Measurements from ENCODE around the gene EPM2AIP1. TPM values are rescaled to one million over a fixed set of nuclear protein-coding genes. Genes with fewer than 3 reads are reported as not detected.
"Not testable (repeated sequence)": the region's sequence is repeated elsewhere in the genome, so short reads cannot be mapped to it uniquely, and the experiment has no call there.

The EPM2AIP1 gene
- total RNA-seq (10 to 100 TPM; 14.6 to 31.3 (median 25.4) TPM), polyA plus RNA-seq (1 to 10 TPM; 4.9 to 5.4 (median 5.0) TPM)
- long read RNA-seq, donor 1, full-length matches to known transcripts, result 93 of 120 reads
- long read RNA-seq, donor 1, partial matches to known transcripts, result 22 of 120 reads
- long read RNA-seq, donor 1, other reads (novel, unspliced or antisense), result 5 of 120 reads
- long read RNA-seq, donor 2, full-length matches to known transcripts, result 60 of 60 reads
- long read RNA-seq, donor 2, partial matches to known transcripts, result 0 of 60 reads
- long read RNA-seq, donor 2, other reads (novel, unspliced or antisense), result 0 of 60 reads

- intact Hi-C loops (cut with DNase I; ENCODE audit: low total_unique reads), result no loop called here
- peaks cover 49 to 64% (median 58%) of the 10 kb centered on the region in 6 donors for H3K4me1 ChIP-seq
- peaks cover 4 to 35% (median 21%) of the 10 kb centered on the region in 6 donors for H3K36me3 ChIP-seq
Observed at GRCh38 chr3:36992806-36993325, at the start of gene EPM2AIP1. TSS of gene EPM2AIP1 (minus strand) at chr3:36993131. CDS start at chr3:36993077, 54 bp downstream.

GRCh38 chr3:37042712-37043111 lies 49.8 kb upstream of the EPM2AIP1 start:
- H3K4me3 ChIP-seq; intact Hi-C loops (cut with DNase I; ENCODE audit: low total_unique reads); H3K4me1 ChIP-seq; DNase-seq; H3K9me3 ChIP-seq; H3K27me3 ChIP-seq (replicated peaks in 1 of 7); H3K27ac ChIP-seq: not testable (repeated sequence)
- WGBS, 5 donors, result 88 to 91% (median 89%) methylated on average over 3 of the region's 3 CpGs
- peaks cover 0 to 100% (median 53%) of the 10 kb centered on the region in 6 donors for H3K36me3 ChIP-seq

More at GRCh38 chr3:36992806-36993325, at the start of gene EPM2AIP1:
- TF ChIP-seq CTCF (IDR thresholded peaks at IDR 0.05 in 8 of 11, conservative IDR thresholded peaks at IDR 0.05 in 3 of 11), result peak in 10 of 11 experiments; percentile 17 to 61 (median 40)
- TF ChIP-seq POLR2A (IDR thresholded peaks at IDR 0.05), result peak; percentile 80 to 98 (median 89)
- TF ChIP-seq POLR2AphosphoS5 (IDR thresholded peaks at IDR 0.05), result peak; percentile 95 to 99 (median 98)
- peak; percentile 96 for DNase-seq
- Histone ChIP-seq H3K27me3 (replicated peaks in 1 of 7) (no peaks in the 10 kb centered on the region), H3K27ac (peak within 1 kb of the TSS; percentile 94 to 100 (median 99)), H3K4me3 (peak within 1 kb of the TSS; percentile 50 to 78 (median 60)), H3K9me3 (no peaks in the 10 kb centered on the region)
- 0 to 1% (median 1%) methylated on average over 18 to 48 of the region's 48 CpGs for WGBS, 5 donors

- peaks cover 0 to 3% (median 0%) of the 10 kb centered on the region in 6 donors for H3K4me1 ChIP-seq
- H3K27ac ChIP-seq, result no peak overlapping the region
- H3K4me3 ChIP-seq, result no peak overlapping the region
- peaks cover 0 to 3% (median 2%) of the 10 kb centered on the region in 8 donors for H3K9me3 ChIP-seq
- TF ChIP-seq POLR2AphosphoS5 (IDR thresholded peaks at IDR 0.05) (no peak), POLR2A (IDR thresholded peaks at IDR 0.05) (no peak), CTCF (IDR thresholded peaks at IDR 0.05 in 8 of 11, conservative IDR thresholded peaks at IDR 0.05 in 3 of 11) (no peak)
- peaks cover 0 to 100% (median 47%) of the 10 kb centered on the region in 6 donors for H3K36me3 ChIP-seq
- intact Hi-C loops (cut with DNase I; ENCODE audit: low total_unique reads), result no loop called here
- no peaks in the 10 kb centered on the region for H3K27me3 ChIP-seq (replicated peaks in 1 of 7)
- 45 to 79% (median 74%) methylated on average over 1 of the region's 1 CpG for WGBS, 5 donors
- DNase-seq, result no peak
Observed at GRCh38 chr3:37041546-37042195, 48.7 kb upstream of the EPM2AIP1 start.

GRCh38 chr3:37040231-37040630 lies 47.3 kb upstream of the EPM2AIP1 start:
- Histone ChIP-seq H3K4me1 (peaks cover 0 to 3% (median 0%) of the 10 kb centered on the region in 6 donors), H3K9me3 (peaks cover 0 to 18% (median 15%) of the 10 kb centered on the region in 8 donors), H3K4me3 (no peak overlapping the region), H3K27me3 (replicated peaks in 1 of 7) (no peaks in the 10 kb centered on the region), H3K27ac (no peak overlapping the region), H3K36me3 (peaks cover 0 to 100% (median 49%) of the 10 kb centered on the region in 6 donors)
- TF ChIP-seq POLR2AphosphoS5 (IDR thresholded peaks at IDR 0.05) (no peak), CTCF (IDR thresholded peaks at IDR 0.05 in 8 of 11, conservative IDR thresholded peaks at IDR 0.05 in 3 of 11) (no peak), POLR2A (IDR thresholded peaks at IDR 0.05) (no peak)
- intact Hi-C loops (cut with DNase I; ENCODE audit: low total_unique reads), result no loop called here
- WGBS, 5 donors, result 92 to 100% (median 96%) methylated on average over 1 of the region's 1 CpG
- DNase-seq, result no peak

All from spleen (tissue), 13 donors.